Panc1 (cell line): ENCODE measurements around the gene PLAAT4. TPM values are rescaled to one million over a fixed set of nuclear protein-coding genes. Genes with fewer than 3 reads are reported as not detected.

Source experiments
- ATAC-seq: fragments of 200-7000 bp; cut with Tn5 transposase; 2 replicates; pipeline ENCODE4 v1.9.1; 2020; ENCODE audit warnings: mild to moderate bottlenecking, moderate library complexity
- BruUV-seq: library from RNA; stranded (reverse); fragments of 400-500 nt; replicated peaks from 2 replicates; lab custom pipeline; 2021; lab: Mats Ljungman, UMichigan
- CTCF ChIA-PET: fragments of 300-600 bp; sonication (Branson Sonifier 250); formaldehyde crosslinking; loops from one replicate; lab custom pipeline; 2022; ENCODE audit warnings: antibody characterized with exemption; lab: Charles Lee
- POLR2A ChIA-PET: fragments of 300-600 bp; sonication (Branson Sonifier 250); formaldehyde crosslinking; loops from one replicate; lab custom pipeline; 2022; ENCODE audit warnings: antibody characterized with exemption; lab: Charles Lee
- DNase-seq: peaks from one replicate; pipeline ENCODE4 v3.0.0-alpha.2; 2010; ENCODE audit warnings: low read depth, low spot score
- H3K27ac ChIP-seq: 2 replicates; pipeline ENCODE4 v1.5.1; 2011; ENCODE audit warnings: mild to moderate bottlenecking, low read length, inconsistent platforms
- H3K27me3 ChIP-seq: fragments of 200-500 bp; sonication (Bioruptor generic); 2 replicates; pipeline ENCODE4 v1.6.0; 2014; ENCODE audit warnings: low read length, inconsistent platforms; ENCODE audit not compliant: control insufficient read depth, insufficient read depth
- H3K36me3 ChIP-seq: fragments of 200-500 bp; sonication (Bioruptor generic); 2 replicates; pipeline ENCODE4 v1.5.1; 2014; ENCODE audit warnings: inconsistent platforms, mild to moderate bottlenecking, low read length, moderate library complexity; ENCODE audit not compliant: control insufficient read depth, insufficient read depth
- H3K4me1 ChIP-seq: 2 replicates; pipeline ENCODE4 v1.5.1; 2011; ENCODE audit warnings: inconsistent platforms, mild to moderate bottlenecking, low read length, moderate library complexity; ENCODE audit not compliant: control insufficient read depth, insufficient read depth
- H3K4me3 ChIP-seq, 2 experiments: 2 replicates each; pipeline ENCODE4 v1.5.1; 2011 to 2012; ENCODE audit warnings: low read depth in 2 of 2, low read length in 2 of 2, mild to moderate bottlenecking in 2 of 2, inconsistent platforms in 1 of 2, moderate library complexity in 1 of 2
- H3K9me3 ChIP-seq: fragments of 200-500 bp; sonication (Bioruptor generic); 2 replicates; pipeline ENCODE4 v1.5.1; 2014; ENCODE audit warnings: low read depth, mild to moderate bottlenecking, inconsistent platforms, low read length, moderate library complexity; ENCODE audit not compliant: control insufficient read depth, insufficient read depth
- CTCF ChIP-seq: fragments of 450-650 bp; IDR thresholded peaks from 2 replicates; pipeline ENCODE4 v1.5.1; 2017; ENCODE audit warnings: mild to moderate bottlenecking
- POLR2AphosphoS5 ChIP-seq: IDR thresholded peaks from 2 replicates; pipeline ENCODE4 v1.6.1; 2012; ENCODE audit warnings: mild to moderate bottlenecking, low read depth, low read length, moderate library complexity
- SIN3A ChIP-seq: IDR thresholded peaks from 2 replicates; pipeline ENCODE4 v1.6.1; 2012; ENCODE audit warnings: low read depth, mild to moderate bottlenecking, low read length, moderate library complexity, borderline replicate concordance; ENCODE audit not compliant: insufficient read depth
- TCF7L2 ChIP-seq: IDR thresholded peaks from 2 replicates; pipeline ENCODE4 v1.6.1; 2011; ENCODE audit warnings: mild to moderate bottlenecking, low read depth, low read length, inconsistent platforms
- in situ Hi-C: cut with HindIII; loops from 2 replicates; pipeline ENCODE4 v1.10.0; 2016; ENCODE audit warnings: low sequenced_read_pairs, low pct_unique_long_range_greater_than_20kb
- intact Hi-C: fragments of 100-400 bp; cut with micrococcal nuclease; formaldehyde crosslinking; loops from one replicate; pipeline ENCODE4 v1.10.0; 2022; ENCODE audit not compliant: unreplicated experiment
- total RNA-seq: library from RNA; stranded (reverse); gene quantifications from one replicate; pipeline ENCODE4 v1.2.1, GENCODE V29; 2021; ENCODE audit not compliant: unreplicated experiment
- TF ChIP-seq, protein P1 (sequence below), 2 experiments: IDR thresholded peaks; 2 replicates each; pipeline ENCODE4 v1.6.1; 2011 to 2012; ENCODE audit warnings: low read depth in 2 of 2, control low read depth in 1 of 2, low read length in 1 of 2, mild to moderate bottlenecking in 1 of 2, moderate library complexity in 1 of 2; ENCODE audit not compliant: insufficient read depth in 1 of 2

Gene PLAAT4
- total RNA-seq, 1 experiment from 2014 or later: 15.2 TPM

- Histone ChIP-seq H3K4me1 (no peaks in the 10 kb centered on the region), H3K36me3 (no peaks in the 10 kb centered on the region), H3K27ac (no peak overlapping the region), H3K4me3 (peak overlapping the region; percentile 28 to 34), H3K27me3 (peaks cover 26% of the 10 kb centered on the region), H3K9me3 (no peaks in the 10 kb centered on the region; the same call in 1 of the 2 replicates)
- BruUV-seq: no TSS peak
- DNase-seq: no peak
- POLR2A ChIA-PET: interaction anchor here (0.7 kb wide), 1 partner anchor 15 kb away, joined by 7 read pairs; the partner anchor contains the start of gene LGALS12
- ATAC-seq: peak; percentile 56; the same call in 1 of the 2 replicates
- in situ Hi-C loops (no loop called here), intact Hi-C loops (no loop called here)
- TF ChIP-seq, protein P1, sequence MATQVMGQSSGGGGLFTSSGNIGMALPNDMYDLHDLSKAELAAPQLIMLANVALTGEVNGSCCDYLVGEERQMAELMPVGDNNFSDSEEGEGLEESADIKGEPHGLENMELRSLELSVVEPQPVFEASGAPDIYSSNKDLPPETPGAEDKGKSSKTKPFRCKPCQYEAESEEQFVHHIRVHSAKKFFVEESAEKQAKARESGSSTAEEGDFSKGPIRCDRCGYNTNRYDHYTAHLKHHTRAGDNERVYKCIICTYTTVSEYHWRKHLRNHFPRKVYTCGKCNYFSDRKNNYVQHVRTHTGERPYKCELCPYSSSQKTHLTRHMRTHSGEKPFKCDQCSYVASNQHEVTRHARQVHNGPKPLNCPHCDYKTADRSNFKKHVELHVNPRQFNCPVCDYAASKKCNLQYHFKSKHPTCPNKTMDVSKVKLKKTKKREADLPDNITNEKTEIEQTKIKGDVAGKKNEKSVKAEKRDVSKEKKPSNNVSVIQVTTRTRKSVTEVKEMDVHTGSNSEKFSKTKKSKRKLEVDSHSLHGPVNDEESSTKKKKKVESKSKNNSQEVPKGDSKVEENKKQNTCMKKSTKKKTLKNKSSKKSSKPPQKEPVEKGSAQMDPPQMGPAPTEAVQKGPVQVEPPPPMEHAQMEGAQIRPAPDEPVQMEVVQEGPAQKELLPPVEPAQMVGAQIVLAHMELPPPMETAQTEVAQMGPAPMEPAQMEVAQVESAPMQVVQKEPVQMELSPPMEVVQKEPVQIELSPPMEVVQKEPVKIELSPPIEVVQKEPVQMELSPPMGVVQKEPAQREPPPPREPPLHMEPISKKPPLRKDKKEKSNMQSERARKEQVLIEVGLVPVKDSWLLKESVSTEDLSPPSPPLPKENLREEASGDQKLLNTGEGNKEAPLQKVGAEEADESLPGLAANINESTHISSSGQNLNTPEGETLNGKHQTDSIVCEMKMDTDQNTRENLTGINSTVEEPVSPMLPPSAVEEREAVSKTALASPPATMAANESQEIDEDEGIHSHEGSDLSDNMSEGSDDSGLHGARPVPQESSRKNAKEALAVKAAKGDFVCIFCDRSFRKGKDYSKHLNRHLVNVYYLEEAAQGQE (IDR thresholded peaks at IDR 0.05; ENCODE audit: insufficient read depth in 1 of 2, low read depth in 2 of 2, low read length in 1 of 2): no peak
- TF ChIP-seq SIN3A (no peak), TCF7L2 (no peak), CTCF (no peak), POLR2AphosphoS5 (no peak)
- CTCF ChIA-PET: no interaction called here
These were observed 45.4 kb upstream of the PLAAT4 start for GRCh38 chr11:63491240-63491587.

DNA sequence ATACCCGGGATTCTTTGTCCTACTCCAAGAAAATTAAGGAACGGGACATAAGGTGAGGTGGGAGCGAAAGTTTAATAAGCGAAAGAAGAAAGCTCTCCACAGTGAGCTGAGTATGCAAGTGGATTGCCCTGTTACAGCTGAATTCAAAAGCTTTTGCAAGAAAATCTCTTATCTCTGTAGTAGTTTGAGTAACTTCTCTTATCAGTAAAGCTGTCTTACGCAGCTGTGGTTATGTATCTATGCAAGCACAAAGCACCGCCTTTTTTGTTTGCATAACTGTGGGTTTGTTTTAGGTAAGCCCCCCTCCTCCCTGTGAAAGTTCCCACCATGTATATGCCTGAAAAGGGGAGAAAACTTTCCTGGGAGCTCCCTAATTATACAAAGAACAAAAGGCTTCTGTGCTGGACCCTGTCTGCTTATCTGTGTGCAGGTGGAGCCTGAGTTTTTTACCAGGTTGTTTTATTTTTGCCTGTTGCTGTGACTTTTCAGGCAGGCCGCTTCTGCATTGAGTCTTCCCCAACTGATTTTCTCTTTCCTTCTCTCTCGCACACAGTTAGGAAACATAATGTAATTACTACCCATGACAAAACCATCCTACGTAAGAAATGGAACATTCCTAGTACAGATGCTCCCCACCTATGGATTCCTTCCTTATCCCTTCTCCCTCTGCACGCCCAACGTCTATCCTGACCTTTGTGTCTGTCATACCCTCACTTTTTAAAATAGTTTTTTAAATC lies 44.8 kb upstream of the PLAAT4 start:
- Histone ChIP-seq H3K9me3 (no peaks in the 10 kb centered on the region; the same call in 1 of the 2 replicates), H3K36me3 (no peaks in the 10 kb centered on the region), H3K4me1 (no peaks in the 10 kb centered on the region), H3K27me3 (peaks cover 26% of the 10 kb centered on the region), H3K4me3 (no peak overlapping the region), H3K27ac (no peak overlapping the region)
- intact Hi-C loops (no loop called here), in situ Hi-C loops (no loop called here)
- no TSS peak for BruUV-seq
- CTCF ChIA-PET: no interaction called here
- DNase-seq (no peak), ATAC-seq (no peak)
- POLR2A ChIA-PET: interaction anchor here (0.7 kb wide), 1 partner anchor 14 kb away, joined by 7 read pairs; the partner anchor contains the start of gene LGALS12
- TF ChIP-seq, protein P1 (IDR thresholded peaks at IDR 0.05; ENCODE audit: insufficient read depth in 1 of 2, low read depth in 2 of 2, low read length in 1 of 2): no peak
- no peak for TF ChIP-seq TCF7L2
- no peak for TF ChIP-seq SIN3A
- no peak for TF ChIP-seq CTCF
- no peak for TF ChIP-seq POLR2AphosphoS5
